CD4-positive, alpha-beta T cell treated with Interleukin-17A for 1 hour (primary cell): ENCODE data around the gene C10orf62.

Experiments
- DNase-seq: peaks from one replicate; pipeline ENCODE4 v3.0.0-alpha.2; 2020

Gene C10orf62

DNA sequence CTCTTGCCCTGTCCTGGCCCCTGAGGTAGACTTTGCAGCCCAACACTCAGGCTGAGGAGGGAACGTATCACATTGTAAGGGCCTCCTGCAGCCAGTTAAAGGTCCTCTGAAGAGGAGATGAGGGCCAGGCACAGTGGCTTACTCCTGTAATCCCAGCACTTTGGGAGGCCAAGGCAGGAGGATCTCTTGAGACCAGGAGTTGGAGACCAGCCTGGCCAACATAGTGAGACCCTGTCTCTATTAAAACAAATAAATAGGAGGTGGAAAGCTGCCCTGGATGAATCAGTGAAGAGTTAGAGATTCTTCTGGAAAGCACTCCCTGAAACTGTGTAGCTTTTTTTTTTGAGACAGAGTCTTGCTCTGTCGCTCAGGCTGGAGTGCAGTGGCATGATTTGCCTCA lies 2.3 kb upstream of the C10orf62 start:
- no peak for DNase-seq

GRCh38 chr10:97590082-97590747 lies 694 bp downstream of the C10orf62 start:
- peak; percentile 12 for DNase-seq

- DNase-seq = no peak
Observed at GRCh38 chr10:97590748-97591495, 1.4 kb downstream of the C10orf62 start.

- DNase-seq = no peak
Observed at GRCh38 chr10:97593421-97593820, 3.9 kb downstream of the C10orf62 start.

- no peak for DNase-seq
Observed at GRCh38 chr10:97596101-97597082, 6.9 kb downstream of the C10orf62 start.

- no peak for DNase-seq
Observed at GRCh38 chr10:97597778-97598177, 8.3 kb downstream of the C10orf62 start.

DNA sequence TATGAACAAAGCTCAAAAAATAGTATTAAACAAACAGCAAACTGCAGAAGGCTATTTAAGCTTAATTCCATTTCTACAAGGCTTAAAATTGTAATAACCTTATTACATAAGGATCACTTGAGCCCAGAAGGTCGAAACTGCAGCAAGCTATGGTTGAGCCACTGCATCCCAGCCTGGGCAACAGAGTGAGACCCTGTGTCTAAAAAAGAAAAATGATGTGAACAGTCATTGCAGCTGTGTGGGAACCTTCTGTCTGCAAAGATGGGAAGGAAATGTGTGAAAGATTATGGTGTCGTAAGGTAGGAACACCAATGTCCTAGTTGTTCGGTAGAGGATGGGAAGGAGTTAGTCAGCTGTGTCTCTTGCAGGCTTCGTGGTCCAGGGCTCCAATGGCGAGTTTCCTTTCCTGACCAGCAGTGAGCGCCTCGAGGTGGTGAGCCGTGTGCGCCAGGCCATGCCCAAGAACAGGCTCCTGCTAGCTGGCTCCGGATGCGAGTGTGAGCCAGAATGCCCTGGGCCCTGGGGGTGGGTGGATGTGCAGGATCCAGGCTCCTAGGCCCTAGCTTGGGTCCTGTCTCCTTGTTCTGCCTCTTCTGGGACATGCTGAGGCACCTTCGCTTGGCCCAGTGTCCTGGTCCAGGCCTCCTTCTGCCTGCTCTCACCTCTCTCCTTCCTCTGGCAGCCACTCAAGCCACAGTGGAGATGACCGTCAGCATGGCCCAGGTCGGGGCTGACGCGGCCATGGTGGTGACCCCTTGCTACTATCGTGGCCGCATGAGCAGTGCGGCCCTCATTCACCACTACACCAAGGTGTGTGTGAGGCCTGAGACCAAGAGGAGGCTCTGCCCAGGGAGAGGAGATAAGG lies 9.1 kb downstream of the C10orf62 start:
- DNase-seq = no peak

DNA sequence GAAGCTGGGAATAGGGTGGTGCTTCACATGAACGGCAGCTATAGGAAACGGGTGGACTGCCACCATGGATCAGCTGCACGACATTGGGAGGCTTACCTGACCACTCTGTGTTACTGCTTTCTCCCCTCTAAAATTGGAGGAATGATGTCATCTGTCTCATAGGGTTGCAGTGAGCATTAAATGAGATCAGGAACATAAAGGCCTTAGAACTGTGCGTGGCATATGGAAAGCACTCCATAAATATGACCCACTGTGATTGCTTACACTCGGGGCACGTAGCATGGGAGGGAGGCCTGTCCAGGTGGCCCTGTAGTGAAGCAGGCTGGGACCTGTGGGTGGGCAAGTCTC lies 9.7 kb downstream of the C10orf62 start:
- no peak for DNase-seq

GRCh38 chr10:97600616-97601015 lies 11.1 kb downstream of the C10orf62 start:
- no peak for DNase-seq

- DNase-seq = no peak
Observed at GRCh38 chr10:97601268-97602215, 12.0 kb downstream of the C10orf62 start.

DNA sequence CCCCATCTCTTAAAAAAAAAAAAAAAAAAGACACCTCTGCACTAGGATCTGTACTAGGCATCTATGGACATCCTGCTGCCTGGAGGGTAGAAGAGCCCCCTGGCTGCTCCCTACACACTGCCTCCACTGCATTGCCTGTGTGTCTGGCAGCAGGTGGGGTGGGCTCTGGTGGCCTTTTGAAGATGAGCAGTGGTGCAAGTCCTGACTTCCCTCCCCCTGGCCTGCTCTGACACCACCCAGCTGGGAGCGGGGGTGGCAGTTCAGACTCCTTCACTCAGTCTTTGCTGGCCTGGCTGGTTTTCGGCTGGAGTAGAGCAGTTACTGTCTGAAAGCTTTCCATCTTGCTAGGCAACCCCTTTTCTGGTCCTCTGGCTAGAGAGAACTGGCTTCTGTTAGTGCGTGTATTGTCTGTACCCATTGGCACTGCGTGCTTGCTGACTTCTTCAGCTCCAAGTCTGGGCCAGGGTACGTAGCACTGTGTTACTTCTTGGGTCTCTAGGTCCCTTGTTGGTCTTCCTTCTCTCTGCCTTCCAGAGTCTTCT lies 17.6 kb downstream of the C10orf62 start:
- DNase-seq = no peak

- no peak for DNase-seq
Observed at GRCh38 chr10:97608991-97609561, 19.6 kb downstream of the C10orf62 start.

DNA sequence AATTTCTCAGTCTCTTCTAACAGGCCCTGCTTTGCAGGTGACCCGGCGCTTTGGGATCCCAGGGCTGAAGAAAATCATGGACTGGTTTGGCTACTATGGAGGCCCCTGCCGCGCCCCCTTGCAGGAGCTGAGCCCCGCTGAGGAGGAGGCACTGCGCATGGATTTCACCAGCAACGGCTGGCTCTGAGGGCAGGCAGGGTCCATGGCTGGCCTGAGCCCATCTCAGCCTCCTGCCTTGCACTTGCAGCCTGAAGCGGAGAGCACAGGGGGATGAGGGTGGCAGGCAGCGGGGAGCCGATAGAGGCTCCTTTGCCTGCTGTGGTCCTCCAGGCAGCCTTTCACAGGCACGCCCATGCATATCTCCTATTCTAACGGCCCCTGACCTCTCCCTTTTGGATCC lies 22.0 kb downstream of the C10orf62 start:
- DNase-seq = no peak

DNA sequence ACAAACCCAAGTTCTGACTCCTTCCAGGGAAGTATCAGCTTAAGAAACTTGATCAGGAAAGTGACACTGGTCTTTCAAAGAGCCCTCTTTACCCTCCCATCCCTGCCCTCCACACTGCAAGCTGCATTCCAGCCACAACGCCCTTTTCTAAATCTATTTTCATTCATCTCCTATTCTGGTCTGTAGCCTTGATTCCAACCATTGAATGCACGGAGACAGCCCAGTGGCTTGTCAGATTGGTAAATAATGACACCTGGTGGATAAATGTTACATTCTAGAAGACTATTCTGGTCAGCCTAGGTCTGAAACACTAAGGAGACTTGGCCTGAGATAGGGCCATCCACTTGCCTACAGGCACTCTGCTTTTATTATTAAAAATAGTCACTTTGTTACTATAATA lies 22.9 kb downstream of the C10orf62 start:
- DNase-seq = peak; percentile 6

DNA sequence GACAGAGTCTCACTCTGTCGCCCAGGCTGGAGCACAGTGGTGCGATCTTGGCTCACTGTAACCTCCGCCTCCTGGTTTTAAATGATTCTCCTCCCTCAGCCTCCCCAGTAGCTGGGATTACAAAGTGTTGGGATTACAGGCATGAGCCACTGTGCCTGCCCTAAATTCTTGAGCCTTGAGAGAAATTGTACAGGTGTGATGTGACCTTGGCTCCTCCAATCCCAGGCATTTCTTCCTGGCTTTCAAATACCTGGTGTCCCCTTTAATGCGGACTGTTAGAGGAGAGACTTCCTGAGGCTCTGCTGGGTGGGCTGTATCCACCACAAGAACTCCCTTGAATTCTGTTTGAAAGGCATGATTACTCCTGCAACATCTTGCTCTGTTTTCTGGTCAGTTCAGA lies 28.8 kb downstream of the C10orf62 start:
- DNase-seq = no peak

DNA sequence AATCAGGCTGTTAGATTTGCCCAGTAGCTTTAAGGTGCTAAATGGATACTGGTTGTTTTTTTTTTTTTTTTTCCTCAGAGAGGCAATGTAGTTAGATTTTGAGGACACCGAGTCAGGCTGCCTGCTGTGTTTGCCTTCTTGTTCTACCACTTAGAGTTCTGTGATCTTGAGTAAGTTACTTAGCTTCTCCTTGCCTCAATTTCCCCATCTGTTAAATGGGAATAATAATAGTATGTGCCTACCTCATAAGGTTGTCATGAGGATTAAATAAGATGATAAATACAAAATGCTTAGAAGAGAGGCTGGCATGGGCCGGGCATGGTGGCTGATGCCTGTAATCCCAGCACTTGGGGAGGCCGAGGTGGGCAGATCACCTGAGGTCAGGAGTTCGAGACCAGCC lies 29.2 kb downstream of the C10orf62 start:
- DNase-seq = no peak

DNA sequence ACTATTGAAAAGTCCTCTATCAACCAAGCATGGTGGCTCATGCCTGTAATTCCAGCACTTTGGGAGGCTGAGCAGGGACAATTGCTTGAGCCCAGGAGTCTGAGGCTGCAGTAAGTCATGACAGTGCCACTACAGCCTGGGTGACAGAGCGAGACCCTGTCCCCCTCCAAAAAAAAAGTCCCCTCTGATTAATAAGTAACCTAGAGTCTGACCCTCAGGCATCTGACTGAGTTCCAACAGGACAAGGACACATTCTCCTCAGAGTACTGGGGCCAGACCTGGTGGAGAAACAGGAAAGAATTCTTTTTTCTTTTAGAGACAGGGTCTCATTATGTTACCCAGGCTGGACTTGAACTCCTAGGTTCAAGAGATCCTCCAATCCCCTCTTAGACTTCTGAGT lies 33.8 kb downstream of the C10orf62 start:
- DNase-seq = no peak

GRCh38 chr10:97627731-97628130 lies 38.2 kb downstream of the C10orf62 start:
- no peak for DNase-seq

DNA sequence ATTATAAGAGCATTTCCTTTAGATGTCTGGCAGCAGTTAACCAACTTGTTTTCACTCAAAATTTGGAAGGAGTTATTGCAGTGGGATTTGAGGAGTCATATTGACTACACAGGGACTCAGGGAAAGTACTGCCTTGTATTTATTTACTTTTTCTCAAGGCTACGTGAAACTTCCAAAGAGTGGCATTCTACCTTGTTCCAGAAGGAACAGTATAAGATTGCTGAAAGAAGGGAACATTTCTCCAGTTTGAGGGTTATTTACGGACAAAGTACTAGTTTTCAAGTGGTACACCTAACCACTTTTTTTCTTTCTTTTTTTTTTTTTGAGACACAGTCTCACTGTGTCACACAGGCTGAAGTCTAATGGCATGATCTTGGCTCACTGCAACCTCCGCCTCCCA lies 38.7 kb downstream of the C10orf62 start:
- no peak for DNase-seq

DNA sequence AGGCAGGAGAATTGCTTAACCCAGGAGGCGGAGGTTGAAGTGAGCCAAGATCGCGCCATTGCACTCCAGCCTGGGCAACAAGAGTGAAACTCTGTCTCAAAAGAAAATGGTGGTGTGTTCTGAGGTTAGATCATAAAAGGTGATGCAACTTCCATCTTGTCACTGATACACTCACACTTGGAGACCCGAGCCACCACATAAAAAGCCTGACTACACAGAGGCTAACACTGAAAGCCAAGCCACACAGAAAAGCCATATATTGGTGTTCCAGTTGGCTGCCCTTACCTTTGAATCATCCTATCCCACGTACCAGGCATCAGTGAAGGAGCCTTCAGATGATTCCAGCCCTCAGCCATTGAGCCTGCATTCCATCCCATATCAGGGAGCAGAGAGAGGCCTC lies 39.8 kb downstream of the C10orf62 start:
- no peak for DNase-seq

DNA sequence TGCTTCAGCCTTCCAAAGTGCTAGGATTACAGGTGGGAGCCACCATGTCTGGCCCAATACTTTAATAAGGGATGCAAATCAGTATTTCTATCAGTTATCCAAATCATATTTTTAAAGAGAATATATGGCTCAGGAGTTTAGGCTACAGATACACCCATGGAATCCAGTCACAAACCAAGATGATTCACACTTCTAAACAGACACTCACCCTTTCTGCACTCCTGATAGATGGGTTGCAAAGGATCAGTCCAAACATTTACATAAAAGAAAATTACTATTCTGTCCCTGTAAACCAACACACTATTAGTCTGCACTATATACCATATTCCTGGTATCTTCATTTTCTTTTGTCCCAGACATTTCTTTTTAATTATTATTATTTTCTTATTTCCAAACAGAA lies 41.6 kb downstream of the C10orf62 start:
- no peak for DNase-seq
